ENCODE measurements around the gene PPP3CA.
"Not testable (repeated sequence)": the region's sequence is repeated elsewhere in the genome, so short reads cannot be mapped to it uniquely, and the experiment has no call there.

The PPP3CA gene

GRCh38 chr4:101020956-101021355 is 326.4 kb downstream of the PPP3CA start:
- DNase-seq (ENCODE audit: extremely low read depth in 1 of 2, low read depth in 1 of 2): no peak

- DNase-seq (ENCODE audit: extremely low read depth in 1 of 2, low read depth in 1 of 2): no peak
Observed at GRCh38 chr4:101019941-101020401, 327.4 kb downstream of the PPP3CA start.

GRCh38 chr4:101019313-101019712 is 328.0 kb downstream of the PPP3CA start:
- no peak for DNase-seq (ENCODE audit: extremely low read depth in 1 of 2, low read depth in 1 of 2)

DNA sequence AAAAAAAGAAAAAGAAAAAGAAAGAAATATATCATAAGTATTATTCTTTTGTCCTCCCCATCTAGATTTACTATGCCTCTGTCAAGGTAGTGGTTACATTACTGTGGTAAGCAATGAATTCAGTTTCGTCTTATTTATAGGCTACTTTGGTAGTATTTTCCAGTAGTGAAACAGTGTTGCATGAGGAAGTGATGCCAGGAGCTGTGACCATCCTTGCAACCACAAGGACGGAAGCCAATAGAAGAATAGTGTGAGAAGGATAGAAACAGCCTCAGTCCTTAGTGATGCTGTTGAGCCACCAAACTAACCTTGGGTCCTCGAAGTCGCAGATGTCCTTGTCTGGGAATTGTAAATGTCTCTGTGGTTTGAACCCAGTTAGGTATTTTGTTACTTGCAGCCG is 328.5 kb downstream of the PPP3CA start:
- DNase-seq (ENCODE audit: extremely low read depth in 1 of 2, low read depth in 1 of 2): no peak

- DNase-seq (ENCODE audit: extremely low read depth in 1 of 2, low read depth in 1 of 2): no peak
Observed at GRCh38 chr4:101014417-101014816, 332.9 kb downstream of the PPP3CA start.

DNA sequence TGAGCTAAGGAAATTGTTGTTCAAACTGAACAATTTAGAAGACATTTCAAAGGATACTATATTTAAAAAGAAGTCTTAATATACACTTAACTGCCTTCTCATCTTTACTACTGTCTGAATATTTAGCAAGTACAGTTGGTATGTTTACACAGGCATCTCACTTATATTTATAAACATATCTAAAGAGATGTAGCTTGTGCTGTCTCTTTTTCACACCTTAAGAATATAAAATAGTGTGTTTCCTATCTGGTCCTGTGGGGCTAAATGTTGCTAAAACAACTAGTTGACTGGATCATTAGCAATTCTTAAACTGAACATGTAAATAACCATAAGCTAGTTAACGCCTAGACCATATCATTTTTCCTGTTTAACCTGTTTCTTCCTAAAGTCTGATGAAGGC is 336.3 kb downstream of the PPP3CA start:
- no peak for DNase-seq (ENCODE audit: extremely low read depth in 1 of 2, low read depth in 1 of 2)

- DNase-seq (ENCODE audit: extremely low read depth in 1 of 2, low read depth in 1 of 2): no peak
Observed at GRCh38 chr4:101009471-101009870, 337.9 kb downstream of the PPP3CA start.

DNA sequence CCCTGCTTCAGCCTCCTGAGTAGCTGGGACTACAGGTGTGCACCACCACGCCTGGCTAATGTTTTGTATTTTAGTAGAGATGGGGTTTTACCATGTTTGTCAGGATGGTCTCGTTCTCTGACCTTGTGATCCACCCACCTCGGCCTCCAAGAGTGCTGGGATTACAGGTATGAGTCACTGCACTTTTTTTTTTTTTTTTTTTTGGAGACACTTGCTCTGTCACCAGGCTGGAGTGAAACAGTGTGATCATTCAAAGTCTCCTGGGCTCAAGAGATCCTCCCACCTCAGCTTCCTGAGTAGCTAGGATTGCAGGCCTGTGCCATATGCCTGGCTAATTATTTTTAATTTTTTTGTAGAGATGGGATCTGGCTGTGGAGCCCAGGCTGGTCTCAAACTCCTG is 338.8 kb downstream of the PPP3CA start:
- DNase-seq (ENCODE audit: extremely low read depth in 1 of 2, low read depth in 1 of 2): no peak

DNA sequence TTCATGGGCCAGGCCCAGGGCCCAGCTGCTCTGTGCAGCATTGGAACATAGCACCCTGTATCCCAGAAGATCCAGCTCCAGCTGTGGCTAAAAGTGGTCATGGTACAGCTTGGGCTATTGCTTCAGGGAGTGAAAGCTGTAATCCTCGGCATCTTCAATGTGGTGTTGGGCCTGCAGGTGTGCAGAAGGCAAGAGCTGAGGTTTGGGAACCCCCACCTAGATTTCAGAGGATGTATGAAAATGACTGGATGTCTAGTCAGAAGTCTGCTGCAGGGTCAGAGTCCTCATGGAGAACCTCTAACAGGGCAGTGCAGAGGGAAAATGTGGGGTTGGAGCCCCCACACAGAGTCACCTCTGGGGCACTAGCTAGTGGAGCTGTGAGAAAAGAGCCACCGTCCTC is 341.7 kb downstream of the PPP3CA start:
- DNase-seq (ENCODE audit: extremely low read depth in 1 of 2, low read depth in 1 of 2): no peak

- no peak for DNase-seq (ENCODE audit: extremely low read depth in 1 of 2, low read depth in 1 of 2)
Observed at GRCh38 chr4:101000496-101000895, 346.8 kb downstream of the PPP3CA start.

DNA sequence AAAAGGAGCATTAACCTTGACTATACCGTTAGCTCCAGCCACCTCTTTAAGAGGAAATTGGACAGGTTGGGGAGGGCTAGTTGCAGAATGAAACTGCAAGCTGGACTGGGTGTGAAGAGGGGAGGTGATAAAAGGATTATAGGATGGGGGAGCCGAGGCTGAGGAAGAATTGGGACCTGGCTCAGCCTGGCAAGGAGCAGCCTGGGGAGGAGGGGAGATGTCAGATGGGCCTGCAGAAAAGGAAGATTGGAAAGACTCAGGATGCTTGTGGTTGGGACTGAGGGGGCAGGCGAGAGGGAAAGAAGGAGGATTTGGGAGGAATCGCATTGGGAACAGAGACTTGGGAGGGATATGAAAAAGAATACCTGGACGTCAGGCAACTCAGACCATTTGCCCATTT is 351.7 kb downstream of the PPP3CA start:
- no peak for DNase-seq (ENCODE audit: extremely low read depth in 1 of 2, low read depth in 1 of 2)

DNA sequence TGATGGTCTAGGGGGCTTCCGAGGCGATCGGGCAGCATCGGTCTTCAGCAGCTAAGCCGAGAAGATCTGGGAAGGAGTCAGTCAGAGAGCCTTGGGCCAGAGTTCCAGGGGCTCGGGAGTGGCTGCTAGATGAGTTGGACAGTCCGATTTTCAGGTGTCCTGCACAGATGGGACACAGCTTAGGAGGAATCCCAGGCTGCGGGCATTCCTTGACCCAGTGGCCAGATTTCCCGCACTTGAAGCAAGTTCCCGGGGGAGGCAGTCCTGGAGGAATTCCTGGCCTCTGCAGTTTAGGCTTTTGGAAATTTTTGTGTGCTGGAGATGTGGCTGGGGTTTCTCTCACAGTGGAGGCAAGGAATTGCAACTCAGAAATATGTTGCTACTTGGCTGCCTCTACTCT is 352.3 kb downstream of the PPP3CA start:
- DNase-seq (ENCODE audit: extremely low read depth in 1 of 2, low read depth in 1 of 2): not testable (repeated sequence)

- not testable (repeated sequence) for DNase-seq (ENCODE audit: extremely low read depth in 1 of 2, low read depth in 1 of 2)
Observed at GRCh38 chr4:100991332-100992069, 355.8 kb downstream of the PPP3CA start.

- DNase-seq (ENCODE audit: extremely low read depth in 1 of 2, low read depth in 1 of 2): no peak
Observed at GRCh38 chr4:100989401-100989800, 357.9 kb downstream of the PPP3CA start.

- DNase-seq (ENCODE audit: extremely low read depth in 1 of 2, low read depth in 1 of 2): no peak
Observed at GRCh38 chr4:100988876-100989275, 358.4 kb downstream of the PPP3CA start.

- no peak for DNase-seq (ENCODE audit: extremely low read depth in 1 of 2, low read depth in 1 of 2)
Observed at GRCh38 chr4:100986360-100986868, 360.9 kb downstream of the PPP3CA start.

DNA sequence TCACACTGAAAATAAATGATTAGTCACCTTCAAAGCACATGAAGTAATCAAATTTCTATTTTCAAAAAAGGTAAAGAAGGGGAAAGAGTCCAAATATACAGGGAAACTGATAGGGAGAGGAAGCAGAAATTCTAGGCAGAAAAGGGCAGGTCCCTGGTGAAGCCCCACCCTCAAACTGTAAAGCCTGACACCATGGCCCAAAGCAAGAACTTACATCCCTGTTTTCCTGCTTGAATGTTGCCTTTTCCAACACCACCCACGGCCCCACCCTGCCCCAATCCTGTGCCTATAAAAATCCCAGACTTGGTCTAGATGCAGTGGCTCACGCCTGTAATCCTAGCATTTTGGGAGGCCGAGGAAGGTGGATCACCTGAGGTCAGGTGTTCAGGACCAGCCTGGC is 361.8 kb downstream of the PPP3CA start:
- no peak for DNase-seq (ENCODE audit: extremely low read depth in 1 of 2, low read depth in 1 of 2)

DNA sequence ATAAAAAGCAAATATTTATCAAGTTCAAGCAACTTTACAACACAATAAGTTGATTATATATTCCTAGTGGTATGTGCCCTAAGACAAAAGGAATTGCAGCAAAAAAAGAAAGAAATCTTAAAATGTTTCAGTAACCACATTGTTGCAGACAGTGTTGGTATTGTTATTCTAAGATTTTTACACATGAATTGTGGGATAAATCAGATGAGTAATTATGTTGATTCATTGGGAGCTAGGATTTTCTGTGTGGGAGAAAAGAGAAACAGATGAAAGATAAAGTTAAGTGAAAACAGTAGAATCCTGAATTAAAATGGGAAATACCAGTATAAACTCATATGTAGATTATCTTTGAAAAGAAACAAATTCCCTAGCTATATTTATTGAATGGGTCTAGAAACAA is 362.4 kb downstream of the PPP3CA start:
- DNase-seq (ENCODE audit: extremely low read depth in 1 of 2, low read depth in 1 of 2): no peak

DNA sequence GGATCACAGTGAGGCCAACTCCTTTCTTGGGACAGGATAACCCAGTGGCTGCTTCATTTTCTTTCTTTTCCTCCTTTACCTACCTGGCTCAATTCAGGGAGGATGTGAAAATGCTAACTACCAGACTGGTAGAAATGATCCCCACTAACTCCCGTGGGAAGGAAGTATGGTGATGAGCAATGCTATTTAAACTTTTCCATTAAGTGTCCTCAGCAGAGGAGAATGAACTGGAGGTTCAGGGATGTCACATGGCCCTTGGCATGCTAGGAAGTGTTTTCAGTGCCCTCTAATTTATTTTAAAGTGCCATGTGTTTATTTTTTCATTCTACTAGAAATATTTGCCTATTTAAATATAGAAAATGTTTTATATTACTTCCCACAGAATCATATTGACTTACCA is 363.9 kb downstream of the PPP3CA start:
- no peak for DNase-seq (ENCODE audit: extremely low read depth in 1 of 2, low read depth in 1 of 2)

DNA sequence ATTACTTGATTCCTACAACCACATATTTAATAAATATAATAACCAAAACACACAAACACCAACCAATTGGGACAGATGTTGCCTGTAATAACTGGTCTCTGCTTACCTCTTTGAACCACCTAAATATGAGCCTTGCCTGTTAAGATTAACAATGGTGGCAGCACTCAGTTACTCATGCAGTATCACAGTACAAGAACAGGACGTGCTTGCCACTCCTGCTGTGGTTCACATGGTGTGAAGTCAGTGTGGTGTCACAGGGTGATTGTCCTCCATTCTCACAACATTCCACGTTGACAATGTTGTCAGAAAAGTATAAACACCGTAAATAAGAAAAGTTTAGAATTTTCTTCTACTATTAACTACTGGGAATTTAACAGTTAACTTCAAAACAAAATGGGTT is 365.0 kb downstream of the PPP3CA start:
- no peak for DNase-seq (ENCODE audit: extremely low read depth in 1 of 2, low read depth in 1 of 2)

GRCh38 chr4:100981447-100982204 is 365.7 kb downstream of the PPP3CA start:
- DNase-seq (ENCODE audit: extremely low read depth in 1 of 2, low read depth in 1 of 2): no peak

DNA sequence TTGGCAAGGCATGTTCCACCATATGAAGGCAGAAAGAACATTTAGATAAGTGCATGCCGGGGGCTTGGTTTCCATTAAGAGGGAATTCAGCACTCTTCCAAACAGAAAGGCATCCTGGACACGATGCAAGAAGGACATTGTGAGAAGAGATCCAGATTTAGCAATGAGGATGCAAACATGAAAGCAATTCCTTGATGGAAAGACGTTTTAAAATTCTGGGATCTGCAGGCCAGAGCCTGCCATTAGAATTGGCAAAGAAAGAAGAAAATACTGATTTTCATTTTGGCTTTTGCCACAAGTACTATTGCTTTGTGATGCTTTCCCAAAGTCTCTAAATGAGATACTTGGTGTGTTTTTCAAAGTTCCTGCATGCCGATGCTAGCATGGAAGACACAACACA is 367.6 kb downstream of the PPP3CA start:
- no peak for DNase-seq (ENCODE audit: extremely low read depth in 1 of 2, low read depth in 1 of 2)
